ENCODE measurements around the gene MED12.

- TF ChIP-seq CTCF (IDR thresholded peaks at IDR 0.05) (no peak), POLR2A (IDR thresholded peaks at IDR 0.05; ENCODE audit: low read depth) (no peak)
These were observed 52.9 kb downstream of the MED12 start for GRCh38 chrX:71171110-71171801.

Measured in esophagus muscularis mucosa (tissue), 3 donors.